SK-N-MC (cell line): ENCODE results near the gene HAS3.

Experiments
- DNase-seq: peaks from one replicate; pipeline ENCODE4 v3.0.0-alpha.2; 2011; ENCODE audit warnings: low read depth, low spot score
- H3K27ac ChIP-seq: fragments of 200-600 bp; sonication (generic); 2 replicates; pipeline ENCODE4 v1.5.1; 2016; ENCODE audit warnings: mixed run types
- H3K36me3 ChIP-seq: fragments of 200-600 bp; sonication (generic); 2 replicates; pipeline ENCODE4 v1.6.1; 2017; ENCODE audit warnings: antibody characterized with exemption, low read length, mixed read lengths; ENCODE audit not compliant: insufficient read depth
- H3K4me3 ChIP-seq: fragments of 200-600 bp; sonication (generic); 2 replicates; pipeline ENCODE4 v1.5.1; 2016
- H3K9ac ChIP-seq: fragments of 200-600 bp; sonication (generic); 2 replicates; pipeline ENCODE4 v1.8.0; 2017; ENCODE audit warnings: mixed run types, mixed read lengths; ENCODE audit not compliant: insufficient read length
- H3K9me3 ChIP-seq: fragments of 200-600 bp; sonication (generic); 2 replicates; pipeline ENCODE4 v1.6.1; 2017; ENCODE audit warnings: low read depth, mild to moderate bottlenecking, antibody characterized with exemption, low read length, moderate library complexity, mixed read lengths
- EZH2 ChIP-seq: fragments of 200-600 bp; sonication (generic); IDR thresholded peaks from one replicate; pipeline ENCODE4 v1.6.1; 2017; ENCODE audit warnings: antibody characterized with exemption
- FOXP2 ChIP-seq: optimal IDR thresholded peaks from 2 replicates; pipeline ENCODE3; 2011; ENCODE audit warnings: mild to moderate bottlenecking, moderate library complexity; ENCODE audit not compliant: insufficient read depth; ENCODE audit errors: extremely low read length, control extremely low read depth
- POLR2AphosphoS5 ChIP-seq: IDR thresholded peaks from 2 replicates; pipeline ENCODE4 v1.6.1; 2012; ENCODE audit warnings: mild to moderate bottlenecking, low read depth, low read length, borderline replicate concordance

The HAS3 gene

DNA sequence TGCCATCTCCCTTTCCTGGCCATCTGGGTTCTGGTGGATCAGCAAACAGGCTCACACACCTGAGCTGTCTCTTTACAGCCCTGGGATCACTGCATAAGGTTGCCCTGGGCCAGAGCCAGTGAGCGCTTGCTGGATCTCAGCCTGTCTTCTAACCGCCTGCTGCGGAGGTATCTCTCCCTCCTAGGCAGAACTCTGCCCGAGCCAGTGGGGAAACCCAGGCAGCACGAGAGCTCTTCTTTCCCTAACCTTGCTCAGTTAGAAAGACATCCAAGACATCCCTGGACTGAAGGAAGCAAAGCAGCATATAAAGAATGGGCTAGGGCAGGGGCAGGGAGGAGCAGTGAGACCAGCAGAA lies 6.4 kb downstream of the HAS3 start:
- Histone ChIP-seq H3K36me3 (no peaks in the 10 kb centered on the region), H3K9ac (no peak overlapping the region), H3K9me3 (no peaks in the 10 kb centered on the region), H3K4me3 (no peak overlapping the region), H3K27ac (no peak overlapping the region)
- TF ChIP-seq EZH2, result no peak
- TF ChIP-seq FOXP2, result no peak
- no peak for TF ChIP-seq POLR2AphosphoS5
- DNase-seq, result no peak

DNA sequence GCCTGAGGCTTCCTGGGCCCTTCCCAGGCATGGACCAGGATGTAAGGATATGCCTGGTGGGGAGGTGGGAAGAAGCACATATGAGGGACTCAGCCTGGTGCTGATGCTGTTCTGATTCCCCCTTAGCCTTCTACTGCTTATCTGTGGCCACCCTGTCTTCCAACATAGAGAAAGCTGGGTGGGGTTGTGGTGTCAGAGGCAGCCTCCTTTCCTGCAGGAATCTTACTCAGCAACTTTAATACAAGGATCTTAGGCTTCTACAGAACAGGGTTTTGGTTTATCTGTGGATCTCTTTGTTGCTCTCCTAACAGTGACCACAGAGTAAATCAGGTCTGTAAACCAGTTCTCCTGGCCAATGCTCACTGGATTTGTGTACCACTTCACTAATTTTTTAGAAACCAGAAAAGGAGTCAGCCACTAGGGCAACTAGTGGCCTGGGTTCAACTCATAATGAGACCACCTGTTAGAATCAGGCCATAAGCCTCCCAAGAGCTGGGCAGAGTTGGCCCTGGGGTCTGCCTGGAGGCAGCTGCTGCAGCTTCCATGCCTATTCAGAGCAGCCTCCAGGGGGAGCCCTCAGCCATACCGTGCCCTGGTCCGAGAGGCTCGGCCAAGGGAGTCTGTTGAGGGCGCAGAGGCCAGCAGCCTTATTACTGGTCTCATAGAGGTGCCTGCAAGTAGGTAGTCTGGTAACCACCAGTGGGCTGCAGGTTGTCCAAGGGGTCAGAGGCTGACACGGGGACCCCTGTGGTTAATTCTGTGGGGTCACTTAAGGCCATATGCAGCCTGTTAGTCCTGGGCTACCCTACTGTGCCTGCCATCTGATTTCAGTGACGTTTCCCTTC lies 7.1 kb downstream of the HAS3 start:
- no peak for DNase-seq
- no peaks in the 10 kb centered on the region for H3K9me3 ChIP-seq
- no peak overlapping the region for H3K27ac ChIP-seq
- TF ChIP-seq FOXP2 (no peak), EZH2 (no peak), POLR2AphosphoS5 (no peak)
- H3K4me3 ChIP-seq, result no peak overlapping the region
- H3K36me3 ChIP-seq, result no peaks in the 10 kb centered on the region
- no peak overlapping the region for H3K9ac ChIP-seq

DNA sequence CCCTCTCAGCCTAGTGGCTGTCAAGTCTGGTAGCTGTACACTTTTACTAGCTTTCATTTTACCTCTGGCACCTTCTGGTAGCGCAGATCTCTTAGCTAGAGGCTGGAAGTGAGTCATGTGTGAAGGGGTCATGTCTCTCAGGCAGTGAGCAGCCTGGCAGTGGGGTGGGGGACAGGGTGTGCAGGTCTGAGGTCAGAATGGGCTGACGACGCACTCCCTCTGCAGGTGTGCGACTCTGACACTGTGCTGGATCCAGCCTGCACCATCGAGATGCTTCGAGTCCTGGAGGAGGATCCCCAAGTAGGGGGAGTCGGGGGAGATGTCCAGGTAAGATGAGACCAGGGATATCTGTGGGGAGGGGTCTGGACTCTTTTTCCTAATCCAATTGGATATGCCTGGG lies 7.8 kb downstream of the HAS3 start:
- DNase-seq, result no peak
- H3K27ac ChIP-seq, result no peak overlapping the region
- TF ChIP-seq EZH2 (no peak), FOXP2 (no peak), POLR2AphosphoS5 (no peak)
- H3K4me3 ChIP-seq, result no peak overlapping the region
- H3K9me3 ChIP-seq, result no peaks in the 10 kb centered on the region
- H3K36me3 ChIP-seq, result no peaks in the 10 kb centered on the region; the same call in 1 of the 2 replicates
- H3K9ac ChIP-seq, result no peak overlapping the region

DNA sequence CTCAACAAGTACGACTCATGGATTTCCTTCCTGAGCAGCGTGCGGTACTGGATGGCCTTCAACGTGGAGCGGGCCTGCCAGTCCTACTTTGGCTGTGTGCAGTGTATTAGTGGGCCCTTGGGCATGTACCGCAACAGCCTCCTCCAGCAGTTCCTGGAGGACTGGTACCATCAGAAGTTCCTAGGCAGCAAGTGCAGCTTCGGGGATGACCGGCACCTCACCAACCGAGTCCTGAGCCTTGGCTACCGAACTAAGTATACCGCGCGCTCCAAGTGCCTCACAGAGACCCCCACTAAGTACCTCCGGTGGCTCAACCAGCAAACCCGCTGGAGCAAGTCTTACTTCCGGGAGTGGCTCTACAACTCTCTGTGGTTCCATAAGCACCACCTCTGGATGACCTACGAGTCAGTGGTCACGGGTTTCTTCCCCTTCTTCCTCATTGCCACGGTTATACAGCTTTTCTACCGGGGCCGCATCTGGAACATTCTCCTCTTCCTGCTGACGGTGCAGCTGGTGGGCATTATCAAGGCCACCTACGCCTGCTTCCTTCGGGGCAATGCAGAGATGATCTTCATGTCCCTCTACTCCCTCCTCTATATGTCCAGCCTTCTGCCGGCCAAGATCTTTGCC lies 9.0 kb downstream of the HAS3 start:
- TF ChIP-seq POLR2AphosphoS5, result no peak
- no peak for TF ChIP-seq FOXP2
- TF ChIP-seq EZH2, result no peak
- Histone ChIP-seq H3K27ac (no peak overlapping the region), H3K9me3 (no peaks in the 10 kb centered on the region), H3K9ac (no peak overlapping the region), H3K4me3 (no peak overlapping the region), H3K36me3 (peaks cover 2% of the 10 kb centered on the region; the same call in 1 of the 2 replicates)
- no peak for DNase-seq

- Histone ChIP-seq H3K4me3 (no peak overlapping the region), H3K27ac (no peak overlapping the region), H3K9me3 (no peaks in the 10 kb centered on the region), H3K9ac (no peak overlapping the region), H3K36me3 (peaks cover 6% of the 10 kb centered on the region; the same call in 1 of the 2 replicates)
- no peak for TF ChIP-seq POLR2AphosphoS5
- no peak for TF ChIP-seq FOXP2
- no peak for TF ChIP-seq EZH2
- DNase-seq, result no peak
These were observed 9.5 kb downstream of the HAS3 start for GRCh38 chr16:69114976-69115355.

- Histone ChIP-seq H3K36me3 (peaks cover 10% of the 10 kb centered on the region; the same call in 1 of the 2 replicates), H3K27ac (no peak overlapping the region)
- DNase-seq, result no peak
These were observed 9.9 kb downstream of the HAS3 start for GRCh38 chr16:69115361-69115760.

DNA sequence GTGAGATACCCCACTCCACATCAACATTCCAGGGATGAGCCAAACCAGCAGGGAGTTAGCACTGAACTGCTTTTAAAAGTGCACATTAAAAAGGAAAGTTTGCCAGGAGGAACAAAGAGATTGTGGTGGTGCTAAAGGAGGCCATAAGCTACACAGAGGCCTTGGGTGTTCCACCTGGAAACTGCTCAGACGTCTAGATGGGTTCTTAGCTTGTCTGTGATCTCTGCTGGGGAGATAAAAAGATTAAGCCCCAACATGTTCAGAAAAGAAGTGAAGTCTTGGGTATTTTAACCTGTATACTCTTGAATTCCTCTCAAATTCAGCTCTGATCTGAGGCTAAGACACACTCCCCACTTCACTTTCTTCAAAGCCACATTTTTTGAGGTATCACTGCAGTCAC lies 10.4 kb downstream of the HAS3 start:
- Histone ChIP-seq H3K36me3 (peaks cover 14% of the 10 kb centered on the region; the same call in 1 of the 2 replicates), H3K4me3 (no peak overlapping the region), H3K9me3 (no peaks in the 10 kb centered on the region), H3K9ac (no peak overlapping the region), H3K27ac (no peak overlapping the region)
- TF ChIP-seq FOXP2 (no peak), POLR2AphosphoS5 (no peak), EZH2 (no peak)
- no peak for DNase-seq

More at GRCh38 chr16:69115361-69115760, 9.9 kb downstream of the HAS3 start:
- no peak overlapping the region for H3K4me3 ChIP-seq
- H3K9ac ChIP-seq, result no peak overlapping the region
- no peaks in the 10 kb centered on the region for H3K9me3 ChIP-seq
- TF ChIP-seq POLR2AphosphoS5 (no peak), FOXP2 (no peak), EZH2 (no peak)

GRCh38 chr16:69116256-69116875 lies 10.9 kb downstream of the HAS3 start:
- TF ChIP-seq EZH2, result no peak
- no peak for TF ChIP-seq FOXP2
- TF ChIP-seq POLR2AphosphoS5, result no peak
- H3K36me3 ChIP-seq, result peaks cover 20% of the 10 kb centered on the region; the same call in 1 of the 2 replicates
- DNase-seq, result no peak
- H3K9ac ChIP-seq, result no peak overlapping the region
- no peak overlapping the region for H3K4me3 ChIP-seq
- H3K27ac ChIP-seq, result no peak overlapping the region
- H3K9me3 ChIP-seq, result no peaks in the 10 kb centered on the region
